Measurements from ENCODE around the gene BACH1. TPM values are rescaled to one million over a fixed set of nuclear protein-coding genes. Genes with fewer than 3 reads are reported as not detected.

The BACH1 gene
- polyA plus RNA-seq, 1 experiment: 72.2 TPM

GRCh38 chr21:29305561-29305960, 6.8 kb downstream of the BACH1 start:
- no peak for TF ChIP-seq CTCF (IDR thresholded peaks at IDR 0.05; ENCODE audit: low read depth, low read length)
- H3K27ac ChIP-seq (ENCODE audit: low read depth, low read length): peak overlapping the region; percentile 25
- H3K27me3 ChIP-seq (ENCODE audit: control insufficient read depth, insufficient read depth, low read length): no peaks in the 10 kb centered on the region
- CTCF ChIA-PET: interaction anchor here (1.5 kb wide), 1 partner anchor 141 kb away, joined by 4 read pairs; no protein-coding TSS in a partner anchor
- H3K4me3 ChIP-seq (ENCODE audit: low read depth, low read length): no peak overlapping the region
- DNase-seq (ENCODE audit: low read depth, low spot score): no peak
- H3K9me3 ChIP-seq (ENCODE audit: control insufficient read depth, insufficient read depth, low read length): no peaks in the 10 kb centered on the region
- POLR2A ChIA-PET: no interaction called here

DNA sequence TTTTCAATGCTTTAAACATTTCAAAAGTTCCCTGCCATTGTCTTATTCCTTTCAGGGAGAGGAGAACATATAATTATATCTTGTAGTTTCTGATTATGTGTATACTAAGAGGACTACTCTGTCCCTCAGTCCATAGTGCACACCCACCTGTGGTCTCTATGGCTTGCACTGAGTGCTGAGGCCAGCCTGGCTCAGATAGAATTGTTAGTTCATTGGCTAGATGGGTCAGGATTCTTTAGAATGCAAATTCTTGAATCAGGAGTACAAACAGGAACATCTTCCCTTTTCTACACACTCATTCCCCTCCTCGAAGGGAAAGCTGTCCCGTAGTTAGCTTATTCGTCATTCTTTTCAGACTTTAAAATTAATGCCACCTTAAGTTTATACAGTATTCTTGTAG, 8.2 kb downstream of the BACH1 start:
- no peak overlapping the region for H3K27ac ChIP-seq (ENCODE audit: low read depth, low read length)

GRCh38 chr21:29307718-29308455, 9.2 kb downstream of the BACH1 start:
- no peak for DNase-seq (ENCODE audit: low read depth, low spot score)

More for the DNA sequence above, 8.2 kb downstream of the BACH1 start:
- no peak overlapping the region for H3K4me3 ChIP-seq (ENCODE audit: low read depth, low read length)
- DNase-seq (ENCODE audit: low read depth, low spot score): no peak
- ChIA-PET POLR2A (no interaction called here), CTCF (interaction anchor here (1.1 kb wide), 1 partner anchor 65 kb away, joined by 3 read pairs; no protein-coding TSS in a partner anchor)
- H3K27me3 ChIP-seq (ENCODE audit: control insufficient read depth, insufficient read depth, low read length): no peaks in the 10 kb centered on the region
- H3K9me3 ChIP-seq (ENCODE audit: control insufficient read depth, insufficient read depth, low read length): no peaks in the 10 kb centered on the region
- TF ChIP-seq CTCF (IDR thresholded peaks at IDR 0.05; ENCODE audit: low read depth, low read length): no peak

GRCh38 chr21:29308456-29308783, 9.7 kb downstream of the BACH1 start:
- no peak overlapping the region for H3K27ac ChIP-seq (ENCODE audit: low read depth, low read length)
- no peaks in the 10 kb centered on the region for H3K27me3 ChIP-seq (ENCODE audit: control insufficient read depth, insufficient read depth, low read length)
- no peak for TF ChIP-seq CTCF (IDR thresholded peaks at IDR 0.05; ENCODE audit: low read depth, low read length)
- no peak overlapping the region for H3K4me3 ChIP-seq (ENCODE audit: low read depth, low read length)
- POLR2A ChIA-PET: no interaction called here
- H3K9me3 ChIP-seq (ENCODE audit: control insufficient read depth, insufficient read depth, low read length): no peaks in the 10 kb centered on the region
- CTCF ChIA-PET: interaction anchor here (0.6 to 1.0 kb wide), 2 partner anchors 144 to 178 kb away, joined by 3 to 4 read pairs; partner anchors contain the start of gene MAP3K7CL
- no peak for DNase-seq (ENCODE audit: low read depth, low spot score)

More at GRCh38 chr21:29307718-29308455, 9.2 kb downstream of the BACH1 start:
- no peak for TF ChIP-seq CTCF (IDR thresholded peaks at IDR 0.05; ENCODE audit: low read depth, low read length)
- ChIA-PET CTCF (interaction anchor here (0.6 to 1.1 kb wide), 3 partner anchors 64 to 178 kb away, joined by 3 to 4 read pairs (median 3); partner anchors contain the start of gene MAP3K7CL), POLR2A (no interaction called here)
- no peaks in the 10 kb centered on the region for H3K9me3 ChIP-seq (ENCODE audit: control insufficient read depth, insufficient read depth, low read length)
- no peak overlapping the region for H3K27ac ChIP-seq (ENCODE audit: low read depth, low read length)
- no peaks in the 10 kb centered on the region for H3K27me3 ChIP-seq (ENCODE audit: control insufficient read depth, insufficient read depth, low read length)
- no peak overlapping the region for H3K4me3 ChIP-seq (ENCODE audit: low read depth, low read length)

DNA sequence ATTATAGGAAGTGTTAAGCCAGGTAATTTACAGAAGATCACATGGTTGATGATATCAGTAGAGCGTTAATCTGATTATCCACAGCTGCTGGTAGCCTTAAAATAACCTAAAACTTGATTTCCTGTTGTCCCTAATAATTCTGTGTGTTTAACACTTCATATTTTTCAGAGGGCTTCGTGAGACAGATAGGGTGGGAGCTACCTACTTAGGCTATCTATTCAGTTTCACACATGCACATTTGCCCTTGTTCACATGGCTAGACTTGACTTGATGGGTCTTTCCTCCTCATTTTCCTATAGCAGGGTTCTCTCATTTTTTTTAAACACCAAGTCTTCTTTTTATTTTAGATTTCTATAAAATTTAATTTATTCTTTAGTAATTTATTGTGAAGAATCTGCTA, 11.0 kb downstream of the BACH1 start:
- Histone ChIP-seq H3K27ac (ENCODE audit: low read depth, low read length) (no peak overlapping the region), H3K27me3 (ENCODE audit: control insufficient read depth, insufficient read depth, low read length) (no peaks in the 10 kb centered on the region), H3K9me3 (ENCODE audit: control insufficient read depth, insufficient read depth, low read length) (no peaks in the 10 kb centered on the region), H3K4me3 (ENCODE audit: low read depth, low read length) (no peak overlapping the region)
- DNase-seq (ENCODE audit: low read depth, low spot score): no peak
- ChIA-PET CTCF (no interaction called here), POLR2A (interaction anchor here (0.6 kb wide), 1 partner anchor 9 kb away, joined by 3 read pairs; no protein-coding TSS in a partner anchor)
- TF ChIP-seq CTCF (IDR thresholded peaks at IDR 0.05; ENCODE audit: low read depth, low read length): no peak
